A673 (cell line): ENCODE measurements around the gene NRG3.

ENCODE experiments used
- CTCF ChIP-seq: fragments of 300-800, 200-600 bp; sonication (generic); conservative IDR thresholded peaks from 2 replicates; pipeline ENCODE4 v1.5.1; 2017; ENCODE audit warnings: low read depth, mild to moderate bottlenecking, antibody characterized with exemption, low read length, moderate library complexity, mixed read lengths
- EZH2 ChIP-seq: fragments of 200-600 bp; sonication (generic); IDR thresholded peaks from 2 replicates; pipeline ENCODE4 v1.6.1; 2017; ENCODE audit warnings: borderline replicate concordance, low read depth, mild to moderate bottlenecking, mixed read lengths, antibody characterized with exemption, low read length; ENCODE audit not compliant: poor library complexity, severe bottlenecking

- TF ChIP-seq CTCF (no peak), EZH2 (no peak)
Observed at GRCh38 chr10:82453678-82454293, 578.8 kb downstream of the NRG3 start.
